CD4-positive, alpha-beta T cell treated with Interleukin-10 for 1 hour (primary cell): ENCODE data around the gene RAP1GAP.
"Not testable (repeated sequence)": the region's sequence is repeated elsewhere in the genome, so short reads cannot be mapped to it uniquely, and the experiment has no call there.

Experiments
- DNase-seq: peaks from one replicate; pipeline ENCODE4 v3.0.0-alpha.2; 2020

The RAP1GAP gene

GRCh38 chr1:21568006-21568746 is 101.0 kb downstream of the RAP1GAP start:
- DNase-seq, result no peak

- DNase-seq, result no peak
Measured at GRCh38 chr1:21567241-21568005, 101.7 kb downstream of the RAP1GAP start.

GRCh38 chr1:21566361-21566760 is 102.8 kb downstream of the RAP1GAP start:
- not testable (repeated sequence) for DNase-seq

GRCh38 chr1:21565285-21565684 is 103.9 kb downstream of the RAP1GAP start:
- no peak for DNase-seq

GRCh38 chr1:21564521-21565095 is 104.5 kb downstream of the RAP1GAP start:
- no peak for DNase-seq

DNA sequence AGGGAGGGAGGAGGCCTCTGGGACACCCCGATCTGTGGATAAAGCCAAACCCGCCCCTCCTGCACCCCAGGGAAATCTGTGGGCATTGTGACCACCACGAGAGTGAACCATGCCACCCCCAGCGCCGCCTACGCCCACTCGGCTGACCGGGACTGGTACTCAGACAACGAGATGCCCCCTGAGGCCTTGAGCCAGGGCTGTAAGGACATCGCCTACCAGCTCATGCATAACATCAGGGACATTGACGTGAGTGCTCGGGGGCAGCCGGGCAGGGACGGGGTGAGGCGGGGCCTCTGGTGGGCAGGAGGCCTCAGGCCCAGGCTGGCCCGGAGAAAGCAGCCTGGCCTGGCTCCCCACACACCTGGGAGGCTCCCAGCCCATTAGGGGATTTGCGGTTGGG is 105.2 kb downstream of the RAP1GAP start:
- DNase-seq, result no peak

DNA sequence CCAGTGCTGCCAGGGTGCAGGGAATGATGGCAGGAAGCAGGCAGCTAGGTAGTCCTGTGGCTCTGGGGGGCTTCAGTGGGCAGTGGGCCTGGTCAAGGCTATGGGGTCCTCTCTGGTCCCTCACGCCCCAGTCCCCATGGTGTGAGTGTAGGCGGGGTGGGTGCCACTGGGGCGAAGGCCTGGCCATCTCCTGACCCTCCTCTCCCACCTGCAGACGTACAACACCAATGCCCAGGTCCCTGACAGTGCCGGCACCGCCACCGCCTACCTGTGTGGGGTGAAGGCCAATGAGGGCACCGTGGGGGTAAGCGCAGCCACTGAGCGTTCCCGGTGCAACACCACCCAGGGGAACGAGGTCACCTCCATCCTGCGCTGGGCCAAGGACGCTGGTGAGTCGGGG is 106.3 kb downstream of the RAP1GAP start:
- DNase-seq, result no peak

- DNase-seq, result no peak
Measured at GRCh38 chr1:21560916-21561638, 108.1 kb downstream of the RAP1GAP start.

- no peak for DNase-seq
Measured at GRCh38 chr1:21559788-21560567, 109.2 kb downstream of the RAP1GAP start.

GRCh38 chr1:21553116-21553926 is 115.8 kb downstream of the RAP1GAP start:
- DNase-seq, result no peak

GRCh38 chr1:21552715-21553114 is 116.4 kb downstream of the RAP1GAP start:
- DNase-seq, result no peak

- DNase-seq, result no peak
Measured at GRCh38 chr1:21550866-21551475, 118.2 kb downstream of the RAP1GAP start.

GRCh38 chr1:21550097-21550496 is 119.1 kb downstream of the RAP1GAP start:
- DNase-seq, result no peak

- no peak for DNase-seq
Measured at GRCh38 chr1:21547876-21548275, 121.3 kb downstream of the RAP1GAP start.
